T-cell (primary cell): ENCODE measurements around the gene ZNRF2. TPM values are rescaled to one million over a fixed set of nuclear protein-coding genes. Genes with fewer than 3 reads are reported as not detected.

Experiments
- ATAC-seq, 4 experiments: fragments of 200-7000 bp in 3 of 4; fragments of 150-1000 bp in 1 of 4; cut with Tn5 transposase; replicated peaks in 1 of 4; 1 replicate in 3 of 4; 2 replicates in 1 of 4; pipeline ENCODE4 v1.10.0; 2021; ENCODE audit warnings: moderate library complexity in 3 of 4, mild to moderate bottlenecking in 2 of 4, moderate number of reproducible peaks in 1 of 4
- CTCF ChIA-PET, 2 donors: fragments of 300-600 bp; sonication (Branson Sonifier 250); formaldehyde crosslinking; loops; one replicate each; lab custom pipeline; 2022; ENCODE audit warnings: antibody characterized with exemption in 2 of 2; lab: Charles Lee
- POLR2A ChIA-PET, 2 donors: fragments of 300-600 bp; sonication (Branson Sonifier 250); formaldehyde crosslinking; loops; one replicate each; lab custom pipeline; 2022; ENCODE audit warnings: antibody characterized with exemption in 2 of 2; lab: Charles Lee
- DNase-seq, 35 experiments: peaks; one replicate each; pipeline versions ENCODE4 v3.0.0 to v3.0.0-alpha.2; 2013 to 2023
- H3K27ac ChIP-seq: one replicate; pipeline ENCODE4 v1.5.1; 2013; ENCODE audit warnings: low read length
- H3K27me3 ChIP-seq, 2 experiments: replicated peaks in 1 of 2; 1 replicate in 1 of 2; 2 replicates in 1 of 2; pipeline versions ENCODE4 v1.6.1 to v1.7.0; 2013; ENCODE audit warnings: low read length in 1 of 2, mixed read lengths in 1 of 2; ENCODE audit not compliant: control insufficient read depth in 2 of 2, insufficient read depth in 2 of 2; ENCODE audit errors: extremely low read depth in 1 of 2
- H3K36me3 ChIP-seq, 2 donors: 1 replicate in 1 of 2; 2 replicates in 1 of 2; pipeline versions ENCODE4 v1.6.1 to v1.7.0; 2013; ENCODE audit warnings: low read length in 1 of 2; ENCODE audit not compliant: control insufficient read depth in 2 of 2, insufficient read depth in 1 of 2; ENCODE audit errors: extremely low read depth in 1 of 2
- H3K4me1 ChIP-seq, 2 experiments: 1 replicate in 1 of 2; 2 replicates in 1 of 2; pipeline versions ENCODE4 v1.6.1 to v1.7.0; 2013; ENCODE audit warnings: low read length in 2 of 2, mixed read lengths in 1 of 2; ENCODE audit not compliant: insufficient read depth in 2 of 2, control insufficient read depth in 1 of 2; ENCODE audit errors: extremely low read depth in 1 of 2
- H3K4me3 ChIP-seq, 2 donors: 1 replicate in 1 of 2; 2 replicates in 1 of 2; pipeline versions ENCODE4 v1.5.1 to v1.7.0; 2013; ENCODE audit warnings: mild to moderate bottlenecking in 2 of 2, low read length in 1 of 2, moderate library complexity in 1 of 2; ENCODE audit not compliant: control insufficient read depth in 1 of 2; ENCODE audit errors: extremely low read depth in 1 of 2
- H3K9me3 ChIP-seq: 2 replicates; pipeline ENCODE4 v1.7.0; 2013
- H3K27ac Mint-ChIP-seq, 2 donors: one replicate each; pipeline ENCODE4 v1.8.0; 2020 to 2021; ENCODE audit warnings: mild to moderate bottlenecking in 2 of 2, mixed read lengths in 2 of 2
- H3K27me3 Mint-ChIP-seq, 2 donors: one replicate each; pipeline ENCODE4 v1.8.0; 2021 to 2022; ENCODE audit warnings: mixed read lengths in 2 of 2
- H3K36me3 Mint-ChIP-seq: one replicate; pipeline ENCODE4 v1.8.0; 2021; ENCODE audit warnings: mixed read lengths
- H3K4me1 Mint-ChIP-seq, 3 donors: one replicate each; pipeline ENCODE4 v1.8.0; 2020 to 2022; ENCODE audit warnings: mixed read lengths in 3 of 3, mild to moderate bottlenecking in 1 of 3
- H3K4me3 Mint-ChIP-seq, 3 donors: one replicate each; pipeline ENCODE4 v1.8.0; 2020 to 2022; ENCODE audit warnings: mild to moderate bottlenecking in 3 of 3, mixed read lengths in 3 of 3, moderate library complexity in 3 of 3
- H3K9me3 Mint-ChIP-seq, 3 donors: one replicate each; pipeline ENCODE4 v1.8.0; 2020 to 2022; ENCODE audit warnings: mixed read lengths in 3 of 3
- WGBS: methylation state at CpG from one replicate; pipeline ENCODE4 v1.1.5; 2013; ENCODE audit warnings: missing lambda C conversion rate; ENCODE audit not compliant: insufficient coverage; 5-methylcytosine and 5-hydroxymethylcytosine counted together
- total RNA-seq, 35 experiments: library from RNA in 6 of 35; stranded (reverse) in 6 of 35; fragments of 120-200 nt in 1 of 35; gene quantifications; one replicate each; pipeline versions ENCODE4 v1.2.1 to v1.2.4 and lab custom pipeline; 2013 to 2026

The ZNRF2 gene
- total RNA-seq, 5 donors from 2014 or later (not counting 1 experiment from before 2014, with no cell fraction given), result 22.4 to 38.4 (median 30.8) TPM

- CTCF ChIA-PET, result interaction anchor here in 1 of 2 donors (0.7 kb wide), 1 partner anchor 117 kb away, joined by 3 read pairs; no protein-coding TSS in a partner anchor
- DNase-seq, result no peak
- H3K9me3 Mint-ChIP-seq, result no peaks in the 10 kb centered on the region
- H3K27me3 Mint-ChIP-seq, result no peaks in the 10 kb centered on the region
- no peak overlapping the region for H3K4me3 ChIP-seq
- H3K27ac Mint-ChIP-seq, result no peak overlapping the region
- POLR2A ChIA-PET, result interaction anchor here in 1 of 2 donors (0.6 to 0.7 kb wide), 2 partner anchors 18 to 159 kb away, joined by 3 to 5 read pairs; no protein-coding TSS in a partner anchor
- H3K36me3 Mint-ChIP-seq, result peaks cover 23% of the 10 kb centered on the region
- no peaks in the 10 kb centered on the region for H3K4me1 Mint-ChIP-seq
- ATAC-seq, result no peak
- WGBS, result 80% methylated on average over 3 of the region's 8 CpGs
- no peaks in the 10 kb centered on the region for H3K4me1 ChIP-seq
- no peak overlapping the region for H3K27ac ChIP-seq
- no peaks in the 10 kb centered on the region for H3K36me3 ChIP-seq
- H3K9me3 ChIP-seq, result no peaks in the 10 kb centered on the region
- no peaks in the 10 kb centered on the region for H3K27me3 ChIP-seq
- no peak overlapping the region for H3K4me3 Mint-ChIP-seq
These were observed 106.6 kb downstream of the ZNRF2 start for GRCh38 chr7:30390736-30391636.

- Histone ChIP-seq H3K9me3 (no peaks in the 10 kb centered on the region), H3K4me3 (no peak overlapping the region), H3K27me3 (no peaks in the 10 kb centered on the region), H3K36me3 (no peaks in the 10 kb centered on the region), H3K27ac (no peak overlapping the region), H3K4me1 (no peaks in the 10 kb centered on the region)
- H3K9me3 Mint-ChIP-seq, result no peaks in the 10 kb centered on the region
- DNase-seq (no peak), ATAC-seq (no peak)
- 100% methylated on average over 1 of the region's 6 CpGs for WGBS
- H3K4me3 Mint-ChIP-seq, result no peak overlapping the region
- H3K27ac Mint-ChIP-seq, result no peak overlapping the region
- ChIA-PET CTCF (no interaction called here), POLR2A (no interaction called here)
- no peaks in the 10 kb centered on the region for H3K27me3 Mint-ChIP-seq
- H3K4me1 Mint-ChIP-seq, result no peaks in the 10 kb centered on the region
- peaks cover 23% of the 10 kb centered on the region for H3K36me3 Mint-ChIP-seq
These were observed 107.4 kb downstream of the ZNRF2 start for GRCh38 chr7:30391806-30392205.

DNA sequence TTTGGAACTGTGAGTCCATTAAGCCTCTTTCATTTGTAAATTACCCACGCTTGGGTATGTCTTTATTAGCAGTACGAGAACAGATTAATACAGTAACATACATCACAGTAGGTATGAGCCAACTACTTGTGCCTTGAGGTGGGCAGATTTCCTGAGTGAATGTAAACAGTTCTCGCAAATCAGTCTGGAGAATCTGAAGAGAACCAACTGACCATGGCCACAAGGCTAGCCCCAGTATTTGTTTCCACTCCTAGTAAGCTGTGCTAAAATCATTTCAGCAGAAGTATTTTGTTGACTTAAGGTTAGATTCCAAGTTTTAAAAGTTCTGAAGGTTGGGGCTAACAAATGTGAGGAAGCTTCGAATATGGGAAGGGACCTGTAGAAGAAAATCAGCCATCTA lies 111.3 kb downstream of the ZNRF2 start:
- H3K27me3 Mint-ChIP-seq, result no peaks in the 10 kb centered on the region
- no peaks in the 10 kb centered on the region for H3K9me3 ChIP-seq
- no peak for DNase-seq
- H3K27ac Mint-ChIP-seq, result no peak overlapping the region
- H3K4me3 Mint-ChIP-seq, result no peak overlapping the region
- H3K4me3 ChIP-seq, result no peak overlapping the region
- no peaks in the 10 kb centered on the region for H3K27me3 ChIP-seq
- no peaks in the 10 kb centered on the region for H3K36me3 ChIP-seq
- 80% methylated on average over 1 of the region's 4 CpGs for WGBS
- ATAC-seq, result no peak
- no peaks in the 10 kb centered on the region for H3K4me1 Mint-ChIP-seq
- H3K4me1 ChIP-seq, result no peaks in the 10 kb centered on the region
- no peak overlapping the region for H3K27ac ChIP-seq
- ChIA-PET CTCF (no interaction called here), POLR2A (interaction anchor here in 1 of 2 donors (0.8 kb wide), 1 partner anchor 178 kb away, joined by 3 read pairs; no protein-coding TSS in a partner anchor)
- H3K36me3 Mint-ChIP-seq, result peaks cover 14% of the 10 kb centered on the region
- H3K9me3 Mint-ChIP-seq, result no peaks in the 10 kb centered on the region

DNA sequence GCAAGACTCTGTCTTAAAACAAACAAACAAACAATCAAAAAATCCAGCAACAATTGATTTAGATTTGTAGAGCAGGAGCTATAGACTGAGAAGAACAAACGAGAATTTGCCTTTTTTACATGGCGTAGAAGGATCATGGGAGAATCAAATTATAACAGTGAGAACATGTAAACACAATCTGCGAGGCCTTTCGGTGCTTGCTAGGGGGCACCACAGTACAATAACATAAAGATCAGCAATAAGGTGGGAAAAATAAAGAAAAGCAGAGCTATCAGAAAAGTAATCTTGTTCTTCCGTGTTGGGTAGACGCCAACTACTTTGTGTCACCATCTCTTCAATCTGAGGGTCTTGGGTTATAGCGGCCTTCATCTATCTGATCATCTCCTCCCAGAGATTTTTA lies 112.0 kb downstream of the ZNRF2 start:
- Histone ChIP-seq H3K4me3 (no peak overlapping the region), H3K4me1 (no peaks in the 10 kb centered on the region), H3K27me3 (no peaks in the 10 kb centered on the region), H3K27ac (no peak overlapping the region), H3K36me3 (no peaks in the 10 kb centered on the region), H3K9me3 (no peaks in the 10 kb centered on the region)
- Mint-ChIP-seq H3K27me3 (no peaks in the 10 kb centered on the region), H3K9me3 (no peaks in the 10 kb centered on the region), H3K27ac (no peak overlapping the region), H3K36me3 (peaks cover 14% of the 10 kb centered on the region), H3K4me1 (no peaks in the 10 kb centered on the region), H3K4me3 (no peak overlapping the region)
- ATAC-seq, result no peak
- POLR2A ChIA-PET, result interaction anchor here in 1 of 2 donors (0.8 kb wide), 1 partner anchor 177 kb away, joined by 3 read pairs; no protein-coding TSS in a partner anchor
- no CpG with 5 or more reads among the region's 7 CpGs for WGBS
- DNase-seq, result no peak
- CTCF ChIA-PET, result no interaction called here

DNA sequence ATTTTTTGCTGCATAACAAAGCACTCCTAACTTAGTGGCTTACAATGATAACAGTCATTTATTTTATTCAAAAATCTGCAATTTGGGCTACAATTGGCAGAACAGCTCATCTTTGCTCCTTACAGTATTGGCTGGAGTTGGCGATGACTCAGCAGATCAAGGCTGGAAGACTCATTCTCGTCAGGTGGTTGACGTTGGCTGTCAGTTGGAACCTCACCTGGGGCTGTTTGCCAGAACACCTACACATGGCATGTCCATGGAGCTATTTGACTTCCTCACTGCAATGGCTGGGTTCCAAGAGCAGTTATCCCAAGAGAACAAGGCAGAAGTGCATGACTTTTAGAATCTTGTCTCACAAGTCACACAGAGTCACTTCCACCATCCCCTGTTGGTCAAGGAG lies 119.1 kb downstream of the ZNRF2 start:
- Mint-ChIP-seq H3K4me3 (no peak overlapping the region), H3K36me3 (peaks cover 13% of the 10 kb centered on the region), H3K27me3 (no peaks in the 10 kb centered on the region), H3K4me1 (peaks cover 0 to 6% (median 0%) of the 10 kb centered on the region in 3 donors), H3K27ac (no peak overlapping the region), H3K9me3 (no peaks in the 10 kb centered on the region)
- no peak for DNase-seq
- Histone ChIP-seq H3K36me3 (peaks cover 3 to 5% of the 10 kb centered on the region in 2 donors), H3K27me3 (no peaks in the 10 kb centered on the region), H3K9me3 (no peaks in the 10 kb centered on the region), H3K4me3 (no peak overlapping the region), H3K4me1 (no peaks in the 10 kb centered on the region), H3K27ac (no peak overlapping the region)
- no peak for ATAC-seq
- ChIA-PET CTCF (no interaction called here), POLR2A (no interaction called here)
- WGBS, result 100% methylated on average over 1 of the region's 3 CpGs

DNA sequence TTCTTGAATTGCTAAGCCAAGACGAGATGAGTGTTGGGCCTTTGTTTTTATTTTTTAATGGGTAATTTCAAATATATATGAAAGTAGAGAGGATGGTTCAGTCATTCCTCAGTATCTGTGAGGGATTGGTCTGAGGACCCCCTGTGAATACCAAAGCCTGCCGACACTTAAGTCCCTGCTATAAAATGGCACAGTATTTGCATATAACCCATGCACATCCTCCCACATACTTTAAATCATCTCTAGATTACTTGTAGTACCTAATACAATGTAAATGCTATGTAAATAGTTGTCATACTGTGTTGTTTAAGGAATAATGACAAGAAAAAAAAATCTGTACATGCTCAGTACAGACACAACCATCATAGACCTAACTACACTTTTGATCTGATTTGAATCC lies 120.8 kb downstream of the ZNRF2 start:
- ATAC-seq (no peak), DNase-seq (no peak)
- no peak overlapping the region for H3K27ac ChIP-seq
- peaks cover 3 to 5% of the 10 kb centered on the region in 2 donors for H3K36me3 ChIP-seq
- ChIA-PET CTCF (no interaction called here), POLR2A (no interaction called here)
- H3K9me3 Mint-ChIP-seq, result no peaks in the 10 kb centered on the region
- H3K27me3 Mint-ChIP-seq, result no peaks in the 10 kb centered on the region
- no peak overlapping the region for H3K27ac Mint-ChIP-seq
- H3K27me3 ChIP-seq, result no peaks in the 10 kb centered on the region
- H3K4me3 Mint-ChIP-seq, result no peak overlapping the region
- peaks cover 13% of the 10 kb centered on the region for H3K36me3 Mint-ChIP-seq
- no peak overlapping the region for H3K4me3 ChIP-seq
- no peaks in the 10 kb centered on the region for H3K9me3 ChIP-seq
- no peaks in the 10 kb centered on the region for H3K4me1 ChIP-seq
- no CpG with 5 or more reads among the region's 2 CpGs for WGBS
- peaks cover 0 to 6% (median 0%) of the 10 kb centered on the region in 3 donors for H3K4me1 Mint-ChIP-seq
